Measurements from ENCODE around the gene ZG16B. TPM values are rescaled to one million over a fixed set of nuclear protein-coding genes. Genes with fewer than 3 reads are reported as not detected.

The ZG16B gene
- total RNA-seq = 1 to 10 TPM in 1 of 2 donors, under 1 TPM in 1; 0.48 to 1.4 TPM

GRCh38 chr16:2829501-2830354 lies at the start of gene ZG16B:
ZG16B (plus strand) TSS chr16:2830303; CDS start chr16:2830442, 139 bp downstream.
- Mint-ChIP-seq H3K27ac (peak within 1 kb of the TSS in 1 of 2 donors; percentile 40), H3K36me3 (no peaks in the 10 kb centered on the region), H3K9me3 (no peaks in the 10 kb centered on the region)
- DNase-seq (ENCODE audit: low spot score in 2 of 2) (no peak), ATAC-seq (no peak)

GRCh38 chr16:2782583-2783351 lies 47.3 kb upstream of the ZG16B start:
- DNase-seq (ENCODE audit: low spot score in 2 of 2) (no peak), ATAC-seq (no peak)
- Mint-ChIP-seq H3K36me3 (peaks cover 10% of the 10 kb centered on the region in 2 donors), H3K27ac (peak overlapping the region in 1 of 2 donors; percentile 9), H3K9me3 (no peaks in the 10 kb centered on the region)

GRCh38 chr16:2783581-2784357 lies 46.3 kb upstream of the ZG16B start:
- ATAC-seq (no peak), DNase-seq (ENCODE audit: low spot score in 2 of 2) (peak in 1 of 2 donors; percentile 23)
- H3K36me3 Mint-ChIP-seq = no peaks in the 10 kb centered on the region
- H3K27ac Mint-ChIP-seq = no peak overlapping the region
- no peaks in the 10 kb centered on the region for H3K9me3 Mint-ChIP-seq

GRCh38 chr16:2784358-2785100 lies 45.6 kb upstream of the ZG16B start:
- H3K36me3 Mint-ChIP-seq = no peaks in the 10 kb centered on the region
- H3K9me3 Mint-ChIP-seq = no peaks in the 10 kb centered on the region
- peak in 1 of 2 donors; percentile 56 for DNase-seq (ENCODE audit: low spot score in 2 of 2)
- H3K27ac Mint-ChIP-seq = peak overlapping the region; percentile 72 to 79
- ATAC-seq = no peak

GRCh38 chr16:2785101-2785991 lies 44.8 kb upstream of the ZG16B start:
- Mint-ChIP-seq H3K36me3 (no peaks in the 10 kb centered on the region), H3K9me3 (no peaks in the 10 kb centered on the region), H3K27ac (peak overlapping the region; percentile 72 to 79)
- DNase-seq (ENCODE audit: low spot score in 2 of 2) = peak in 1 of 2 donors; percentile 45
- ATAC-seq = peak; percentile 70 to 75

GRCh38 chr16:2786061-2786825 lies 43.9 kb upstream of the ZG16B start:
- no peak overlapping the region for H3K27ac Mint-ChIP-seq
- no peaks in the 10 kb centered on the region for H3K36me3 Mint-ChIP-seq
- DNase-seq (ENCODE audit: low spot score in 2 of 2) (no peak), ATAC-seq (no peak)
- H3K9me3 Mint-ChIP-seq = no peaks in the 10 kb centered on the region

- Mint-ChIP-seq H3K27ac (no peak overlapping the region), H3K9me3 (no peaks in the 10 kb centered on the region), H3K36me3 (no peaks in the 10 kb centered on the region)
- DNase-seq (ENCODE audit: low spot score in 2 of 2) = no peak
- no peak for ATAC-seq
These were observed 43.3 kb upstream of the ZG16B start for GRCh38 chr16:2786826-2787151.

GRCh38 chr16:2787406-2787805 lies 42.7 kb upstream of the ZG16B start, which contains the start of gene PRSS33:
PRSS33 (minus strand) TSS chr16:2787560; CDS start chr16:2786547, 1,013 bp downstream.
- H3K36me3 Mint-ChIP-seq = no peaks in the 10 kb centered on the region
- no peak within 1 kb of the TSS for H3K27ac Mint-ChIP-seq
- DNase-seq (ENCODE audit: low spot score in 2 of 2) (no peak), ATAC-seq (no peak)
- H3K9me3 Mint-ChIP-seq = no peaks in the 10 kb centered on the region

GRCh38 chr16:2787961-2788360 lies 42.1 kb upstream of the ZG16B start:
- DNase-seq (ENCODE audit: low spot score in 2 of 2) (no peak), ATAC-seq (no peak)
- no peak overlapping the region for H3K27ac Mint-ChIP-seq
- H3K9me3 Mint-ChIP-seq = no peaks in the 10 kb centered on the region
- H3K36me3 Mint-ChIP-seq = no peaks in the 10 kb centered on the region

- ATAC-seq = no peak
These were observed 39.5 kb upstream of the ZG16B start for GRCh38 chr16:2790631-2791030.

GRCh38 chr16:2791174-2791573 lies 38.9 kb upstream of the ZG16B start:
- no peak for ATAC-seq
- H3K27ac Mint-ChIP-seq = no peak overlapping the region
- no peaks in the 10 kb centered on the region for H3K36me3 Mint-ChIP-seq
- DNase-seq (ENCODE audit: low spot score in 2 of 2) = no peak
- H3K9me3 Mint-ChIP-seq = no peaks in the 10 kb centered on the region

More at GRCh38 chr16:2790631-2791030, 39.5 kb upstream of the ZG16B start:
- Mint-ChIP-seq H3K36me3 (no peaks in the 10 kb centered on the region), H3K27ac (no peak overlapping the region), H3K9me3 (no peaks in the 10 kb centered on the region)
- no peak for DNase-seq (ENCODE audit: low spot score in 2 of 2)

GRCh38 chr16:2792940-2793339 lies 37.2 kb upstream of the ZG16B start:
- H3K36me3 Mint-ChIP-seq = no peaks in the 10 kb centered on the region
- H3K9me3 Mint-ChIP-seq = no peaks in the 10 kb centered on the region
- ATAC-seq (no peak), DNase-seq (ENCODE audit: low spot score in 2 of 2) (no peak)
- no peak overlapping the region for H3K27ac Mint-ChIP-seq

- H3K9me3 Mint-ChIP-seq = no peaks in the 10 kb centered on the region
- ATAC-seq (no peak), DNase-seq (ENCODE audit: low spot score in 2 of 2) (no peak)
- no peaks in the 10 kb centered on the region for H3K36me3 Mint-ChIP-seq
- H3K27ac Mint-ChIP-seq = no peak overlapping the region
These were observed 34.5 kb upstream of the ZG16B start for GRCh38 chr16:2795395-2796143.

- ATAC-seq = no peak
- Mint-ChIP-seq H3K9me3 (peaks cover 7 to 8% of the 10 kb centered on the region in 2 donors), H3K27ac (no peak overlapping the region), H3K36me3 (peaks cover 2 to 3% of the 10 kb centered on the region in 2 donors)
- peak in 1 of 2 donors; percentile 47 for DNase-seq (ENCODE audit: low spot score in 2 of 2)
These were observed 31.3 kb upstream of the ZG16B start for GRCh38 chr16:2798723-2799204.

All from activated naive CD4-positive, alpha-beta T cell treated with anti-CD3 and anti-CD28 coated beads, Interleukin-2, amount 50 U/mL, for 72 hours (primary cell).